Measurements from ENCODE around the gene MYOG. TPM values are rescaled to one million over a fixed set of nuclear protein-coding genes. Genes with fewer than 3 reads are reported as not detected.

The MYOG gene
- polyA plus RNA-seq, 3 donors: 0.05 TPM; not detected in 2

GRCh38 chr1:203077956-203078355 is 7.9 kb downstream of the MYOG start:
- H3K27ac ChIP-seq (ENCODE audit: low read depth, low read length): no peak overlapping the region
- 93 to 97% (median 96%) methylated on average over 2 of the region's 2 CpGs for WGBS, 3 donors

DNA sequence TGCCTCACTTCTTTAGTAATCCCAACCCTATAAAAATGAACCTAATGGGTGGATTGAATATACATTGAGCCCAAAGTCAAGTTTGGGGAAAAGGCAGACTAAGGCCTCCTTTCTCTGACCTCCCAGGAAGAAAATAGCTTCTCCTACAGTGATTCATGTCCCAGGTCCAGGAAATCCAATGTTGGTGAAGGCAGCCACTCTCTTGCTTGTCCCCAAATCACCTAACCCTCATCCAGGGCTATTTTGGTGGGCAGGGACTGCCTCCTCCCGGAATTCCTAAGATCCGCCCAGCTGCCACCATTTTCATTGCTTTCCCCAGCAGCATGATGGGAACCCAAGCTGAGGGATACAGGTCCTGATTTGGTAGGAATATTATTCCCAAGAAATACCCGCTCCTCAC is 8.4 kb downstream of the MYOG start:
- no peak overlapping the region for H3K27ac ChIP-seq (ENCODE audit: low read depth, low read length)
- WGBS, 3 donors: 83 to 98% (median 94%) methylated on average over 3 of the region's 3 CpGs

DNA sequence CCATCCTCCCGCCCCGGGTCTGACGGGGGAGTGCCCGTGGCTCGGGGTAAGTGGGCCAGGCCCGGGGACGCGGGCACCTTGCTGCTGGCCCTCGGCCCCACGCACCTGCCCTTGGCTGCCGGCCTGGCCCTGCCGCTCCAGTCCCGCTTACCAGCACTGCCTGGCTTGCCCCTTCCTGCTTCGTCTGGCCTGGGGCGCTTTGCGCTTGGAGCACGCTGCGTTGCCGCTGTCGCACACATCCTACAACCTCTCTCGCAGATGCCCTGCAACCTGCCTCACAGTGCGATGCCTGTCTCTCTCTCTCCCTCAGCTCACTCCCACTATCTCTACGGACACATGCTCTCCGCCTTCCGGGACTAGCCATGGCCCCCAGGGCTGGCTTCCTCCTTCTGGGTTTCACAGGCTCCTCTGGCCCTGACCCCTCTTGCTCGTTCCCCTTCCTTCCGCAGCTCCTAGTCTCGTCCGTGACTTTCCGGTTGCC is 9.7 kb downstream of the MYOG start:
- H3K27ac ChIP-seq (ENCODE audit: low read depth, low read length): no peak overlapping the region
- WGBS, 3 donors: 27 to 56% (median 46%) methylated on average over 26 to 30 of the region's 30 CpGs

DNA sequence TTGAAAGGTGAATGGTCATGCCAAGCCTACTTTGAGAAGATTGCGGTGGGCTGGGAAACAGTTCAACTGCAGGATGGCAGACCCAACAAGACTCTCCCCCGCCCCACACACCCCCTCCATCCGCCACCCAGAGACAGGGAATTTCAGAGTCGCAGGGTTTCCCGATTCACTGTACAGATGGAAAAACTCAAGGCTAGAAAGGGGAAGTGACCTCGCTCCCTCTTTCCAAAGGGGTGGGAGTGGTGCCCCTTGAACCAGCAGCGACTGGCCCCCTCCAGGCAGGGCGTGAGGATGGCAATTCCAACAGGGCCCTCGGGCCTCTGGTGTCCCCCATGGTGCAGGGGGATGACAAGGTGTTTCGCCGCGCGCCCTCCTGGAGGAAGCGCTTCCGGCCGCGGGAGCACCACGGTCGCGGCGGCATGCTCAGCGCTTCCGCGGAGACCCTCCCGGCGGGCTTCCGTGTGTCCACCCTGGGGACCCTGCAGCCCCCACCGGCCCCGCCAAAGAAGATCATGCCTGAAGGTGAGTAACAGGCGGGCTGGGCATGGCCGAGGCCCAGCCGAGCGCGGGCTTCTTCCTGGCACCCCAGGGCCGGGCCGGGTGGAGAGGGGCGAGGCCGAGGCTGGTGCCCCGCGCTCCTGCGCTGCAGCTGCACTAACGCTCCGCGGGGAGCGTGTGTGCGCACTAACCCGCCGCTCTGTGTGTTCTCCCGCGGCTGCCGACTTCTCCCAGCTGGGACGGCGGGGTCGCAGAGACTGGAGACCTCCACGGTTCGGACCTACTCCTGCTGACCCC is 10.4 kb downstream of the MYOG start:
- WGBS, 3 donors: 12 to 19% (median 12%) methylated on average over 48 to 56 of the region's 56 CpGs
- H3K27ac ChIP-seq (ENCODE audit: low read depth, low read length): no peak overlapping the region

DNA sequence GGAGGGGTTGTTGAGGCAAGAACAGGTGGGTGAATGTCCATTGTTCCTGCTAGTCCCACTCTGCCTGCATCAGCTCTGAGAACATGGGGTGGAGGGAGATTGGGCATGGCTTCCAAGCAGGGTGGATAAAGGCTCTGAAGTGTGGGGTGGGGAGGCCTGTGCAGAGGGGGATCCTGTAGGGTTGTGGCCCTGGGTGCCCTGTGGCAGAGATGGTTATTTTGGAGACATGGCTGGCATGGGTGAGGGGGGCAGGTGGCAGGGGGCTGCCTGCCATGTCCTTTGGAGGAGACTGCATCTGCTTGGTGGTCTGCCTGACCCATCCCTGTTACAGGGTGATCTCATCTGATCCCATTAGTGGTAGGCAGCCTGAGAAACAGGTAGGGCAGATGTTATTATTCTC is 11.2 kb downstream of the MYOG start:
- no peak overlapping the region for H3K27ac ChIP-seq (ENCODE audit: low read depth, low read length)

- WGBS, 3 donors: 78 to 98% (median 96%) methylated on average over 2 of the region's 2 CpGs
- H3K27ac ChIP-seq (ENCODE audit: low read depth, low read length): no peak overlapping the region
Measured at GRCh38 chr1:203073469-203073868, 12.3 kb downstream of the MYOG start.

GRCh38 chr1:203072911-203073310 is 12.9 kb downstream of the MYOG start:
- H3K27ac ChIP-seq (ENCODE audit: low read depth, low read length): no peak overlapping the region
- WGBS, 3 donors: 81 to 92% (median 85%) methylated on average over 3 of the region's 3 CpGs

DNA sequence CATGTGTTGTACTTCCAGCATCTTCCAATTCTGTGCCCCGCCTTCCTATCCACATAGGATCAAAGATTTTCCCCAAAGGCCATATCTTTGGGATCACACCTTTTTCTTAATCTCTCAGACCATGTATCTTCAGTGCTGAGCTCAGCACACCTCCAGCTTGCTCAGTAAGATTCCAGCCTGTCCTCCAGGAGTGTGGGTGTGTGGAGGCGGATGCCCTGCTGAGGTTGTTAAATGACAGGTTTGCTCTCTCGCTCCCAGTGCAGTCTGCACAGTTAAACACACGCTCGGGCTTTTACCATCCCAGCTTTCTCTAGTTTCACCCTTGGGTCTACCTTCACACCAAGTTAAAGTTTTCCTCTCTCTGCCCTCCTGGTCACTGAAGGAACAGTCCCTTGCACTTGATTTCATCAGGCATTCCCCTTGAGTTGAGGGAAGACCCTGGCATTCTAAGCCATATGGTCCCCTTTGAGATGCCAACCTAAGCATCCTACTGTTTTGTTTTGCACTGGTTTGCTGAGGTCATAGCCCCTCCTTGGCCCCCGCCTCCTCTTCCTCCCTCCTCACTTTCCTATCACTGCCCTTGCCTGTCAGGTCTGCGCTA is 13.7 kb downstream of the MYOG start:
- H3K27ac ChIP-seq (ENCODE audit: low read depth, low read length): no peak overlapping the region
- WGBS, 3 donors: 75 to 96% (median 95%) methylated on average over 7 of the region's 7 CpGs

DNA sequence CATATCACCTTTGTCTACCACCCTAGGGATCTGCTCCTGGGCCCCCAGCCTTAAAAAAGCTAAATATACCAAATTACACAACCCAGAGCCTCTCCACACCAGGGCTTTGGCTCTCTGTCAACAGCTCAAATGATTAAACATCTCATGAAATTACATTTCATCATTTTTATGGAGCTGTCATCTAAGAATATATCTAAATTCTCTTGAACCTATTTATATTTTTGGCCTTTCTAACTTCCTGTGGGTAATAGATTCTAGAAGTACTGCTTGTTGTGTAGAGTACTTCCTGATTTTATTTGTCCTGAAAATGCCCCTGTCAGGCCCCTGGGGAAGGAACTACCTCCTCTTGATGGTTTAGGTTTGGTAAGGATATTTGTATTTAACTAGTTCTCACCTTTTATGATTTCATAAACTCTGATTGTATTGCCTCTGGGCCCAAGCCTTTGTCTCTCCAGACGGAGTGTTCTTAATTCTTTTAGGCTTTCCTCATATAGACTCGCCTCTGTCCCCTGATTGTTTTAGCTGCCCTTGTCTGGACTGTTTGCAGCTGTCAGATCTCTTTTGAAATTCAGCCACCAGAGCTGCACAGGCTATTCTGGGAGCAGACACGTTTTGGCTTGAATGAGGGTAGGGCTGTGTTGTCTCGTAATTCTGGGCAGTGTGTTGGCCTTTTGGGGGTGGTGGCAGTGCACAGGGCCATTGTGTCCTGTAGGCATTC is 16.6 kb downstream of the MYOG start:
- WGBS, 3 donors: 11 to 41% (median 21%) methylated on average over 4 of the region's 4 CpGs
- no peak overlapping the region for H3K27ac ChIP-seq (ENCODE audit: low read depth, low read length)

- no peak overlapping the region for H3K27ac ChIP-seq (ENCODE audit: low read depth, low read length)
- 91 to 98% (median 98%) methylated on average over 3 of the region's 3 CpGs for WGBS, 3 donors
Measured at GRCh38 chr1:203066965-203067364, 18.8 kb downstream of the MYOG start.

DNA sequence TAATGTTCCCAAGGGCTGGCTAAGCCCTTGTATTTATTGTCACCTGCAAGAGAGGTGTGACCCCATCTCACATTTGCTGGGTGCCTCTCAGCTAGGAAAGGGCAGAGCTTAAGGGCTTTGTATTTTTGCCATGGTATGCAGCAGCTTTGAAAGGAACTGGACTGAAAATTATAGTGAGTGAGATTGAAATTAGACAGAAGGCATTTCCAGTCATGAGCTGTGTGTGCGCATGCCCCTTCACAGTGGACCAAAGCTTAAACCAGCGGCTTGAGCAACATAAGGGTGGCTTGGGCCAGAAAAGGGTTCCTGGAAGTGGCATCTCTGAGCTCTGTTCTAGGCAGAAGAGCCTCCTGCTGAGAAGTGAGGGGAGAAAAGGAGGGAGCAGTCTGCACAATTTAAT is 19.8 kb downstream of the MYOG start:
- WGBS, 3 donors: 64 to 99% (median 69%) methylated on average over 2 of the region's 2 CpGs
- no peak overlapping the region for H3K27ac ChIP-seq (ENCODE audit: low read depth, low read length)

GRCh38 chr1:203065191-203065590 is 20.6 kb downstream of the MYOG start:
- WGBS, 3 donors: 75 to 92% (median 86%) methylated on average over 7 of the region's 7 CpGs
- no peak overlapping the region for H3K27ac ChIP-seq (ENCODE audit: low read depth, low read length)

- WGBS, 3 donors: 41 to 64% (median 52%) methylated on average over 8 of the region's 8 CpGs
- no peak overlapping the region for H3K27ac ChIP-seq (ENCODE audit: low read depth, low read length)
Measured at GRCh38 chr1:203063287-203063686, 22.5 kb downstream of the MYOG start.

GRCh38 chr1:203060115-203060514 is 25.7 kb downstream of the MYOG start:
- H3K27ac ChIP-seq (ENCODE audit: low read depth, low read length): no peak overlapping the region
- WGBS, 3 donors: 92 to 96% (median 95%) methylated on average over 11 of the region's 11 CpGs

GRCh38 chr1:203059485-203059884 is 26.3 kb downstream of the MYOG start:
- WGBS, 3 donors: 52 to 84% (median 63%) methylated on average over 2 of the region's 2 CpGs
- H3K27ac ChIP-seq (ENCODE audit: low read depth, low read length): no peak overlapping the region

DNA sequence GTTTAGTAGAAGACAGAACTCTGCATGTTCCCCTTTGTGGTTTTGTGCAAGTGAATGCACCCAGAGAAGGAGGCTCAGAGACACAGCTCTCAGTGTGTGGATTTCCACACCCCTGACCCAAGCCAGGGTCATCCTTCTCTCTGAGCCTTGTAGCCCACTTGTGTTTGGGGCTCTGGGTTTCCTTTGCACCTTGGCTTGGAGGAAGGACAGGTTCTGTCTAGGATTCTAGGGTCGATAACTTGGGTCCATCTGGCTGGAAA is 27.2 kb downstream of the MYOG start:
- WGBS, 3 donors: 31 to 58% (median 55%) methylated on average over 1 of the region's 1 CpG

GRCh38 chr1:203057911-203058675 is 27.7 kb downstream of the MYOG start:
- 28 to 41% (median 31%) methylated on average over 9 to 10 of the region's 10 CpGs for WGBS, 3 donors
- H3K27ac ChIP-seq (ENCODE audit: low read depth, low read length): no peak overlapping the region

More for the DNA sequence above, 27.2 kb downstream of the MYOG start:
- no peak overlapping the region for H3K27ac ChIP-seq (ENCODE audit: low read depth, low read length)

- WGBS, 3 donors: 94 to 98% (median 96%) methylated on average over 6 of the region's 6 CpGs
- no peak overlapping the region for H3K27ac ChIP-seq (ENCODE audit: low read depth, low read length)
Measured at GRCh38 chr1:203056516-203056915, 29.3 kb downstream of the MYOG start.

- WGBS, 3 donors: 78 to 95% (median 88%) methylated on average over 7 of the region's 7 CpGs
- no peak overlapping the region for H3K27ac ChIP-seq (ENCODE audit: low read depth, low read length)
Measured at GRCh38 chr1:203056012-203056411, 29.8 kb downstream of the MYOG start.
